SIG-M5 treated with dmso at 0.1 percent for 504 hours (cell line): ENCODE data around the gene THEM5.
A peak's percentile ranks its signal among the peaks of the same experiment; 100 is the strongest.

Experiments
- DNase-seq: peaks from one replicate; lab custom pipeline; 2025; ENCODE audit not compliant: unreplicated experiment; lab: John Stamatoyannopoulos, UW

THEM5 gene

GRCh38 chr1:151839457-151840403, 13.8 kb downstream of the THEM5 start, which contains the start of gene C2CD4D:
C2CD4D (minus strand) TSS chr1:151839820; CDS start chr1:151838989, 831 bp downstream.
- peak; percentile 45 for DNase-seq

GRCh38 chr1:151839082-151839412, 14.5 kb downstream of the THEM5 start:
- no peak for DNase-seq

- DNase-seq, result no peak
Observed at GRCh38 chr1:151838222-151839081, 15.1 kb downstream of the THEM5 start.

GRCh38 chr1:151837884-151838221, 15.7 kb downstream of the THEM5 start:
- no peak for DNase-seq

GRCh38 chr1:151837197-151837596, 16.3 kb downstream of the THEM5 start:
- no peak for DNase-seq

- DNase-seq, result no peak
Observed at GRCh38 chr1:151835596-151835995, 17.9 kb downstream of the THEM5 start.

- no peak for DNase-seq
Observed at GRCh38 chr1:151834239-151834638, 19.3 kb downstream of the THEM5 start.

- DNase-seq, result no peak
Observed at GRCh38 chr1:151833172-151833900, 20.2 kb downstream of the THEM5 start.

- peak; percentile 48 for DNase-seq
Observed at GRCh38 chr1:151832318-151832980, 21.1 kb downstream of the THEM5 start.

- DNase-seq, result no peak
Observed at GRCh38 chr1:151831605-151832004, 21.9 kb downstream of the THEM5 start, which contains the start of gene RORC. RORC (minus strand) TSS chr1:151831802; CDS start chr1:151831764, 38 bp downstream.

GRCh38 chr1:151831256-151831591, 22.3 kb downstream of the THEM5 start:
- no peak for DNase-seq

GRCh38 chr1:151830055-151830454, 23.5 kb downstream of the THEM5 start:
- no peak for DNase-seq

- DNase-seq, result no peak
Observed at GRCh38 chr1:151829352-151830046, 24.0 kb downstream of the THEM5 start.

GRCh38 chr1:151828921-151829320, 24.6 kb downstream of the THEM5 start:
- DNase-seq, result peak; percentile 66

- DNase-seq, result no peak
Observed at GRCh38 chr1:151827853-151828252, 25.7 kb downstream of the THEM5 start.

- DNase-seq, result no peak
Observed at GRCh38 chr1:151825751-151826660, 27.5 kb downstream of the THEM5 start.

GRCh38 chr1:151825204-151825603, 28.3 kb downstream of the THEM5 start:
- no peak for DNase-seq

GRCh38 chr1:151823175-151823574, 30.3 kb downstream of the THEM5 start:
- no peak for DNase-seq

GRCh38 chr1:151822404-151822803, 31.1 kb downstream of the THEM5 start:
- no peak for DNase-seq
